ENCODE results near the gene PLA2G4B. TPM values are rescaled to one million over a fixed set of nuclear protein-coding genes. Genes with fewer than 3 reads are reported as not detected.

PLA2G4B gene
- total RNA-seq, 1 donor from 2014 or later = 6.7 TPM

DNA sequence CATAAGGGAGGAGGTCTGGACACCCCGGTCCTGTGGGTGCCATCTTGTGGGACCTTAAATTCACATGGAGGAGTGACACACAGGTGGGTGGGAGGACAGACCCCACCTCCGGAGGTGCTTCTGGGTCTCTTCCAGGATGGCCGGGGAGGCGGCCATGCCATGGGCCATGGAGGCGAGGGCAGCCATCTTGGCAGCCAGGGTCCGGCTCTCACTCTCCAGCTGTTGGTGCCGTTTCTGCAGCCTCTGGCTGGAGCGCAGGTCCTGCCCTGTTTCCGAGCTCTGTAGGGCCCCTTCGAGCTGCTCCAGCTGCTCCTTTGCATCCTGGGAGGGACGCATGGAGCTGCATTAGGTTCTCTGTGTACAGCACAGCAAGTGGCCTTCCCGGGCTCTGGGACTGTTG, 36.1 kb downstream of the PLA2G4B start:
- H3K27me3 Mint-ChIP-seq (ENCODE audit: insufficient read depth) = no peaks in the 10 kb centered on the region

DNA sequence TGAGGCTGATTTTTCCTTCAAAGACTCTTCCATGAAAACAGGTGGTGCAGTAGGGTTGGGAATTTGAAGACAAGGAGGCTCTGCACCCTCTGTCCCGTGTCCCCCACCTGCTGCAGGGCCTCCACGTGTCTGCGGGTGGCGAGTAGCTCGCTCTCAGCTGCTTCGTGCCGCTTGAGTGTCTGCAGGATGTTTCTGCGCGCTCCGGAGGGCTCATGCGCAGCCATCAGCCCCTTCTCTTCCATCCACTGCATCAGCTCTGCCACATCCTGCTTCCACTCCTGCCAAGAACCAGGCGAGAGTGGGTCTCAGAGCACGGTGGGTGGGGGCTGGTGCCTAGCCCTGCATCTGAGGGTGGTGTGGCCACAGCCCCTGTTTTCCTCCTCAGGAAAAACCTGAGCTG, 37.4 kb downstream of the PLA2G4B start:
- H3K36me3 Mint-ChIP-seq (ENCODE audit: low read depth) = peaks cover 2% of the 10 kb centered on the region
- no peaks in the 10 kb centered on the region for H3K9me3 Mint-ChIP-seq

More for the DNA sequence above, 36.1 kb downstream of the PLA2G4B start:
- DNase-seq (ENCODE audit: low spot score) = no peak
- H3K27ac Mint-ChIP-seq = no peak overlapping the region
- intact Hi-C loops (cut with micrococcal nuclease) = no loop called here
- no peaks in the 10 kb centered on the region for H3K9me3 Mint-ChIP-seq
- H3K4me3 Mint-ChIP-seq = no peak overlapping the region
- H3K4me1 Mint-ChIP-seq (ENCODE audit: low read depth) = peaks cover 18% of the 10 kb centered on the region
- peaks cover 4% of the 10 kb centered on the region for H3K36me3 Mint-ChIP-seq (ENCODE audit: low read depth)

GRCh38 chr15:41876689-41877088, 38.0 kb downstream of the PLA2G4B start:
- Mint-ChIP-seq H3K4me3 (no peak overlapping the region), H3K9me3 (no peaks in the 10 kb centered on the region), H3K4me1 (ENCODE audit: low read depth) (peaks cover 14% of the 10 kb centered on the region), H3K27ac (no peak overlapping the region), H3K36me3 (ENCODE audit: low read depth) (peaks cover 4% of the 10 kb centered on the region), H3K27me3 (ENCODE audit: insufficient read depth) (peaks cover 12% of the 10 kb centered on the region)
- intact Hi-C loops (cut with micrococcal nuclease) = no loop called here
- no peak for DNase-seq (ENCODE audit: low spot score)

More for the DNA sequence above, 37.4 kb downstream of the PLA2G4B start:
- H3K4me1 Mint-ChIP-seq (ENCODE audit: low read depth) = peaks cover 11% of the 10 kb centered on the region
- peaks cover 6% of the 10 kb centered on the region for H3K27me3 Mint-ChIP-seq (ENCODE audit: insufficient read depth)
- intact Hi-C loops (cut with micrococcal nuclease) = no loop called here
- no peak overlapping the region for H3K4me3 Mint-ChIP-seq
- DNase-seq (ENCODE audit: low spot score) = no peak
- no peak overlapping the region for H3K27ac Mint-ChIP-seq

GRCh38 chr15:41877631-41878354, 39.1 kb downstream of the PLA2G4B start:
- Mint-ChIP-seq H3K27ac (no peak overlapping the region), H3K27me3 (ENCODE audit: insufficient read depth) (peaks cover 12% of the 10 kb centered on the region), H3K9me3 (no peaks in the 10 kb centered on the region), H3K4me1 (ENCODE audit: low read depth) (peaks cover 7% of the 10 kb centered on the region), H3K36me3 (ENCODE audit: low read depth) (peaks cover 4% of the 10 kb centered on the region), H3K4me3 (no peak overlapping the region)
- DNase-seq (ENCODE audit: low spot score) = no peak
- intact Hi-C loops (cut with micrococcal nuclease) = no loop called here

DNA sequence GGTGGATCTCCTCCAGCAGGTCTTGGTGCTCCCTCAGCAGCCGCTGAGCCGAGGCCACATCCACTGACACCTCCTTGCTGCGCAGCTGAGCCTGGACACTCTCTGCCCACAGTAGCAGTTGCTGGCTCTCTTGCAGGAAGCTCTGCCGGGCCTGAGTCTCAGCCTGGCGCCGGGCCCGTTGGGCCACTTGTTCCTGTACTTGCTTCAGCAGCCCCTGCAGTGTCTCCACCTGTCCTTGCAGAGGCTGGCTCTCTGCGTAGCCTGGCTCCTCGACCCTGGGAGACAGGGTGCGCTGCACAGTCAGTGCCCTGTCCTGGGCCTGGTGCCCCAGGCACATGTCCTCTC, 39.7 kb downstream of the PLA2G4B start:
- H3K36me3 Mint-ChIP-seq (ENCODE audit: low read depth) = peaks cover 4% of the 10 kb centered on the region
- H3K9me3 Mint-ChIP-seq = no peaks in the 10 kb centered on the region
- intact Hi-C loops (cut with micrococcal nuclease) = no loop called here
- no peak overlapping the region for H3K27ac Mint-ChIP-seq
- peaks cover 12% of the 10 kb centered on the region for H3K27me3 Mint-ChIP-seq (ENCODE audit: insufficient read depth)
- no peak for DNase-seq (ENCODE audit: low spot score)
- H3K4me1 Mint-ChIP-seq (ENCODE audit: low read depth) = peaks cover 5% of the 10 kb centered on the region
- no peak overlapping the region for H3K4me3 Mint-ChIP-seq

- H3K9me3 Mint-ChIP-seq = no peaks in the 10 kb centered on the region
- no peak overlapping the region for H3K4me3 Mint-ChIP-seq
- H3K27me3 Mint-ChIP-seq (ENCODE audit: insufficient read depth) = peaks cover 12% of the 10 kb centered on the region
- no peak for DNase-seq (ENCODE audit: low spot score)
- H3K4me1 Mint-ChIP-seq (ENCODE audit: low read depth) = peaks cover 5% of the 10 kb centered on the region
- peaks cover 4% of the 10 kb centered on the region for H3K36me3 Mint-ChIP-seq (ENCODE audit: low read depth)
- intact Hi-C loops (cut with micrococcal nuclease) = no loop called here
- H3K27ac Mint-ChIP-seq = no peak overlapping the region
Measured at GRCh38 chr15:41879321-41879845, 40.7 kb downstream of the PLA2G4B start.

GRCh38 chr15:41880156-41880877, 41.7 kb downstream of the PLA2G4B start:
- Mint-ChIP-seq H3K27me3 (ENCODE audit: insufficient read depth) (peaks cover 12% of the 10 kb centered on the region), H3K4me3 (no peak overlapping the region), H3K36me3 (ENCODE audit: low read depth) (peaks cover 4% of the 10 kb centered on the region), H3K27ac (no peak overlapping the region), H3K4me1 (ENCODE audit: low read depth) (peaks cover 5% of the 10 kb centered on the region), H3K9me3 (no peaks in the 10 kb centered on the region)
- no peak for DNase-seq (ENCODE audit: low spot score)
- intact Hi-C loops (cut with micrococcal nuclease) = no loop called here

DNA sequence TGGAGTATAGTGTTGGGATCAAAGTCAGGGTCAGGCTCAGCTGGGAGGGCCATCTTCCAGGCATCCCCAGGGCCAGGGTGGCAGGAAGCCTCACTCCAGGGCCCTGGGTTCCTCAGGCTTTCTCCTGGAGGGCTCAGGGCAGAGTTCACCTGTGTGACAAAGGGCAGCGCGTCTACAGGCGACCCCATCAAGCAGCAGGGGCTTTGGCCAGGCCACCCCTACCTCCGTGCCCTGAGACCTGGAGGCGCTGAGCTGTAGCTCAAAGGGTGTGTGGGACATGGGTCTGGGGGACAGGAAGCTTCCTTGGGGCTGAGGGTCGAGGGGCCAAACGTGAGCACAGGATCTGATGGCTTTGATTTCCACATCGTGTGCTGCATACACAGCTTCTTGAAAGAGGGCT, 42.4 kb downstream of the PLA2G4B start:
- Mint-ChIP-seq H3K4me3 (no peak overlapping the region), H3K27me3 (ENCODE audit: insufficient read depth) (peaks cover 12% of the 10 kb centered on the region), H3K4me1 (ENCODE audit: low read depth) (peaks cover 5% of the 10 kb centered on the region), H3K36me3 (ENCODE audit: low read depth) (peaks cover 3% of the 10 kb centered on the region), H3K27ac (no peak overlapping the region), H3K9me3 (no peaks in the 10 kb centered on the region)
- intact Hi-C loops (cut with micrococcal nuclease) = no loop called here
- no peak for DNase-seq (ENCODE audit: low spot score)

DNA sequence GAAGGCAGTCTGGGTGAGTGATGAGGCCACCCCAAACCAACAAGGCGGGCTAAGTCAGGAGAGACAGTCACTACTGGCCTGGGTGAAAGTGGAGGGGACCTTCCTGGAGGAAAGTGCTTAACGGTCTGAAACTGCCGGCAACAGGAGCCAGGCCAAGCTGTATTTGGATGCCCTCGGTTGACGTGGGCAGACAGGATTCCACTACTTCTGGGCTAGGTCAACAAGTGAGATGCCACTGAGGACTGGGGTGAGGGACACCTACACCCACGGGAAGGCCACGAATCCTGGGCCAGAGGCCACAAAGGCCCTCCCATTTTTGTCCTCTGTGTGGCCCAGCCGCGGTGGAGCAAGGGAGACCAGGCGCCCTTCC, 42.9 kb downstream of the PLA2G4B start:
- no peaks in the 10 kb centered on the region for H3K9me3 Mint-ChIP-seq
- DNase-seq (ENCODE audit: low spot score) = no peak
- intact Hi-C loops (cut with micrococcal nuclease) = no loop called here
- peaks cover 12% of the 10 kb centered on the region for H3K27me3 Mint-ChIP-seq (ENCODE audit: insufficient read depth)
- H3K4me1 Mint-ChIP-seq (ENCODE audit: low read depth) = peaks cover 5% of the 10 kb centered on the region
- H3K4me3 Mint-ChIP-seq = no peak overlapping the region
- no peak overlapping the region for H3K27ac Mint-ChIP-seq
- peaks cover 2% of the 10 kb centered on the region for H3K36me3 Mint-ChIP-seq (ENCODE audit: low read depth)

DNA sequence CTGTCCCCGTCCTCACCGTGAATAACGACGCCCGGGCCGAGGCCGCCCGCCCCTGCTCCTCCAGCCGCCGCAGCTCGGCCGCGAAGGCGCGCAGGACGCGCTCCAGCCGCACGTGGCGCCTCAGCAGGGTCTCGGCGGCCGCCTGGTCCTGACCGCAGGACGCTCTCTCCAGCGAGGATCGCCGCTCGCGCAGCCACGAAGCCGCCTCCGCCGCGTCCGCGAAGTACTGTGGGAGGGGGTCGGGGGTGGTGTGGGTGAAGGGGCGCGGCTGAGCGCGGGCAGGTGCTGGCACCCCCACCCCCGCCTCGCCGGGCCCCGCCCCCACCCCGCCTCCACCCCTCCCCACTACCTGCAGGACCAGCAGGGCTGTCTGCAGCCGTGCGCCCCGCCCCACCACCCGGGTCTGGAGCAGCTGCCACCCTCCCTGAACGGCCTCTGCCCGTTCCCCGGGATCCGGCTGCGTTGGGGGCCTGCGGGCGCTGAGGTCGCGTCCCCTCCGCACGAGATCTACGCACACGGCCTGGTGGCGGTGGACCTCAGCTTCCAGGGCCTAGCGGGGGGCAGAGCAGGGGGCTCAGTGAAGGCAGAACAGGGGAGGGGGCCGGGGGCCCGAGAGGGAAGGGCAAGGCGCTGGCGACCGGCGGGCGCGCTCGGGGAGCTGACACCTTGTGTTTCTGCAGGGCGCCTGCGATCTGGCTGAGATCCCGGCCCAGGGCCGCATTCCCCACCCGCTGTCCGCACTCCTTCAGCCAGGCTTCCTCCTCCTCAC, 43.5 kb downstream of the PLA2G4B start:
- Mint-ChIP-seq H3K4me3 (no peak overlapping the region), H3K27ac (no peak overlapping the region), H3K36me3 (ENCODE audit: low read depth) (peaks cover 2% of the 10 kb centered on the region), H3K27me3 (ENCODE audit: insufficient read depth) (peaks cover 12% of the 10 kb centered on the region), H3K4me1 (ENCODE audit: low read depth) (peaks cover 5% of the 10 kb centered on the region), H3K9me3 (no peaks in the 10 kb centered on the region)
- intact Hi-C loops (cut with micrococcal nuclease) = no loop called here
- DNase-seq (ENCODE audit: low spot score) = no peak

DNA sequence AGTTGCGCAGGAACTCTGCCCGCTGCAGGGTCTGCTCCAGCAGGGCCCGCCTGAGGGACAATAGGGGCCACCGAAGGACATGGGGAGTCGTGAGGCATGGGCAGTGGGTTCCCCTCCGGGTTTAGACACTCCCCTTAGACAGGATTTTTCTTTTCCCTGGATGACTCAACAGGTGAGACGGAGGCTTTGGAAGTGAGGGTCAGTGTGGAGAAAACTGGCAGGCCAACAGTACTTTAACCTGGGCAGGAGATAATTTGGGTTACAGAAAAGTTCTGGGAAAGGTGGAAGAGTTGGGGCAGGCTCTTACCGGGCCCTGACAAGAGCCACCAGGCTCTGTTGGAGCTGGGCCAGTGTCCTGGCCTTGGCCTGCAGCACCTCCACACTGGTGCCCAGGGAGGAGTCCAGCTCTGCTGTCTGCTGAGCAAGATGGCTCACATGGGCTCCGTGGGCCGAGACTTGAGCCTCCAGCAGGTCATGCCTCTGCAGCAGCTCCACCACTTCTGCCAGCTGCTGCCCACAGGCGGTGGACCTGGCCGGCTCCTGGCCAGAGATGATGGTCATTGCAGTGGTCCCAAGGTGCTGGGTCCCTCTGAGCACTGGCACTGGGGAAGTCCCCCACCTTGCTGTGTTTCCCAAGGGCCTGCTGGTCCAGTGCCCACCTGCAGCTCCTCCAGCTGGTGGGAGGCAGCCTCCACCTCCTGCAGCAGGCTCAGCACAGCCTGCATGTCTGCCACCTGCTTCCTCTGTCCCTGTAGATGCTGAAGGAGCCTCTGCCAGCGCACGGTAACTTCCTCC, 44.2 kb downstream of the PLA2G4B start:
- peaks cover 2% of the 10 kb centered on the region for H3K36me3 Mint-ChIP-seq (ENCODE audit: low read depth)
- peaks cover 6% of the 10 kb centered on the region for H3K4me1 Mint-ChIP-seq (ENCODE audit: low read depth)
- intact Hi-C loops (cut with micrococcal nuclease) = no loop called here
- H3K4me3 Mint-ChIP-seq = no peak overlapping the region
- H3K9me3 Mint-ChIP-seq = no peaks in the 10 kb centered on the region
- no peak overlapping the region for H3K27ac Mint-ChIP-seq
- no peak for DNase-seq (ENCODE audit: low spot score)
- H3K27me3 Mint-ChIP-seq (ENCODE audit: insufficient read depth) = peaks cover 12% of the 10 kb centered on the region

DNA sequence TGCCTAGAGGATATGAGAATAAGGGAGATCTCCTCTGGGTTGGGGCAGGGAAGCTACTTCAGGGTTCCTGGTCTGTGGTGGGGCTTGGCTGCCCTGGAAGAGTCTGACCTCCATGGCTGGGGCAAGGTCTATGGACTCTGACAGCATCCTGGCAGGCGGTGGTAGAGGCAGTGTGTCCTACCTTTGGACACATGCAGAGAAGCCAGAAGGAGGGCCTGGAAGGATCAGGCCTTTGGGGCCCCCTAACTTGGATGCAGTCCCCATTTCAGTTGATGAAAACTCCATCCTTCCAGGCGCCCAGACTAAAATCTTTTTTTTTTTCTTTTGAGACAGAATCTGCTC, 44.8 kb downstream of the PLA2G4B start:
- Mint-ChIP-seq H3K27me3 (ENCODE audit: insufficient read depth) (peaks cover 12% of the 10 kb centered on the region), H3K9me3 (no peaks in the 10 kb centered on the region), H3K4me3 (no peak overlapping the region), H3K36me3 (ENCODE audit: low read depth) (peaks cover 2% of the 10 kb centered on the region), H3K27ac (no peak overlapping the region), H3K4me1 (ENCODE audit: low read depth) (peaks cover 12% of the 10 kb centered on the region)
- DNase-seq (ENCODE audit: low spot score) = no peak
- intact Hi-C loops (cut with micrococcal nuclease) = no loop called here
